ENCODE data around the gene MAN1C1.

MAN1C1 gene

GRCh38 chr1:25614501-25615171 lies 2.0 kb upstream of the MAN1C1 start:
- no peak for DNase-seq (ENCODE audit: low read depth, low spot score)
- H3K4me1 ChIP-seq (ENCODE audit: control insufficient read depth, insufficient read depth, low read length), result 0 out of 2 replicates have a peak, but pooled peaks cover 2% of the 10 kb centered on the region
- WGBS (ENCODE audit: insufficient coverage, insufficient read length), result no CpG with 5 or more reads among the region's 4 CpGs

GRCh38 chr1:25615172-25615541 lies 1.4 kb upstream of the MAN1C1 start:
- no peaks in the 10 kb centered on the region for H3K36me3 ChIP-seq (ENCODE audit: control insufficient read depth, insufficient read depth, low read length)
- no peak for DNase-seq (ENCODE audit: low read depth, low spot score)
- H3K27me3 ChIP-seq (ENCODE audit: control insufficient read depth, insufficient read depth, low read length), result peaks cover 8% of the 10 kb centered on the region; the same call in 1 of the 2 replicates
- H3K4me3 ChIP-seq (ENCODE audit: low read length), result no peak overlapping the region
- H3K27ac ChIP-seq (ENCODE audit: low read length), result no peak overlapping the region
- H3K4me1 ChIP-seq (ENCODE audit: control insufficient read depth, insufficient read depth, low read length), result 0 out of 2 replicates have a peak, but pooled peaks cover 2% of the 10 kb centered on the region
- WGBS (ENCODE audit: insufficient coverage, insufficient read length), result no CpG with 5 or more reads among the region's 7 CpGs
- H3K9me3 ChIP-seq (ENCODE audit: control insufficient read depth, insufficient read depth, low read length), result no peaks in the 10 kb centered on the region

More at GRCh38 chr1:25614501-25615171, 2.0 kb upstream of the MAN1C1 start:
- Histone ChIP-seq H3K27me3 (ENCODE audit: control insufficient read depth, insufficient read depth, low read length) (peaks cover 8% of the 10 kb centered on the region; the same call in 1 of the 2 replicates), H3K27ac (ENCODE audit: low read length) (no peak overlapping the region), H3K36me3 (ENCODE audit: control insufficient read depth, insufficient read depth, low read length) (no peaks in the 10 kb centered on the region), H3K9me3 (ENCODE audit: control insufficient read depth, insufficient read depth, low read length) (no peaks in the 10 kb centered on the region), H3K4me3 (ENCODE audit: low read length) (no peak overlapping the region)

- DNase-seq (ENCODE audit: low read depth, low spot score), result no peak
- H3K27me3 ChIP-seq (ENCODE audit: control insufficient read depth, insufficient read depth, low read length), result peaks cover 8% of the 10 kb centered on the region; the same call in 1 of the 2 replicates
- H3K36me3 ChIP-seq (ENCODE audit: control insufficient read depth, insufficient read depth, low read length), result no peaks in the 10 kb centered on the region
- no peaks in the 10 kb centered on the region for H3K9me3 ChIP-seq (ENCODE audit: control insufficient read depth, insufficient read depth, low read length)
- H3K4me1 ChIP-seq (ENCODE audit: control insufficient read depth, insufficient read depth, low read length), result 0 out of 2 replicates have a peak, but pooled peaks cover 2% of the 10 kb centered on the region
- WGBS (ENCODE audit: insufficient coverage, insufficient read length), result no CpG with 5 or more reads among the region's 12 CpGs
- no peak overlapping the region for H3K27ac ChIP-seq (ENCODE audit: low read length)
- H3K4me3 ChIP-seq (ENCODE audit: low read length), result peak overlapping the region; percentile 57; the same call in 1 of the 2 replicates
Measured at GRCh38 chr1:25615563-25616094, 962 bp upstream of the MAN1C1 start.

- Histone ChIP-seq H3K9me3 (ENCODE audit: control insufficient read depth, insufficient read depth, low read length) (no peaks in the 10 kb centered on the region), H3K27me3 (ENCODE audit: control insufficient read depth, insufficient read depth, low read length) (peaks cover 8% of the 10 kb centered on the region; the same call in 1 of the 2 replicates), H3K27ac (ENCODE audit: low read length) (no peak overlapping the region), H3K36me3 (ENCODE audit: control insufficient read depth, insufficient read depth, low read length) (no peaks in the 10 kb centered on the region), H3K4me1 (ENCODE audit: control insufficient read depth, insufficient read depth, low read length) (0 out of 2 replicates have a peak, but pooled peaks cover 2% of the 10 kb centered on the region), H3K4me3 (ENCODE audit: low read length) (peak overlapping the region; percentile 39; the same call in 1 of the 2 replicates)
- DNase-seq (ENCODE audit: low read depth, low spot score), result no peak
- WGBS (ENCODE audit: insufficient coverage, insufficient read length), result no CpG with 5 or more reads among the region's 94 CpGs
Measured at GRCh38 chr1:25616987-25617624, 515 bp downstream of the MAN1C1 start.

- Histone ChIP-seq H3K27ac (ENCODE audit: low read length) (no peak overlapping the region), H3K9me3 (ENCODE audit: control insufficient read depth, insufficient read depth, low read length) (no peaks in the 10 kb centered on the region), H3K4me3 (ENCODE audit: low read length) (peak overlapping the region; percentile 39; the same call in 1 of the 2 replicates), H3K4me1 (ENCODE audit: control insufficient read depth, insufficient read depth, low read length) (0 out of 2 replicates have a peak, but pooled peaks cover 2% of the 10 kb centered on the region), H3K36me3 (ENCODE audit: control insufficient read depth, insufficient read depth, low read length) (no peaks in the 10 kb centered on the region), H3K27me3 (ENCODE audit: control insufficient read depth, insufficient read depth, low read length) (peaks cover 8% of the 10 kb centered on the region; the same call in 1 of the 2 replicates)
- no CpG with 5 or more reads among the region's 66 CpGs for WGBS (ENCODE audit: insufficient coverage, insufficient read length)
- no peak for DNase-seq (ENCODE audit: low read depth, low spot score)
Measured at GRCh38 chr1:25617625-25618432, 1.2 kb downstream of the MAN1C1 start.

- Histone ChIP-seq H3K27me3 (ENCODE audit: control insufficient read depth, insufficient read depth, low read length) (peaks cover 8% of the 10 kb centered on the region; the same call in 1 of the 2 replicates), H3K4me1 (ENCODE audit: control insufficient read depth, insufficient read depth, low read length) (0 out of 2 replicates have a peak, but pooled peaks cover 2% of the 10 kb centered on the region), H3K27ac (ENCODE audit: low read length) (no peak overlapping the region), H3K9me3 (ENCODE audit: control insufficient read depth, insufficient read depth, low read length) (no peaks in the 10 kb centered on the region), H3K36me3 (ENCODE audit: control insufficient read depth, insufficient read depth, low read length) (no peaks in the 10 kb centered on the region), H3K4me3 (ENCODE audit: low read length) (no peak overlapping the region)
- DNase-seq (ENCODE audit: low read depth, low spot score), result no peak
- WGBS (ENCODE audit: insufficient coverage, insufficient read length), result no CpG with 5 or more reads among the region's 4 CpGs
Measured at GRCh38 chr1:25618433-25618808, 1.8 kb downstream of the MAN1C1 start.

GRCh38 chr1:25619101-25619890 lies 2.7 kb downstream of the MAN1C1 start:
- Histone ChIP-seq H3K27me3 (ENCODE audit: control insufficient read depth, insufficient read depth, low read length) (peaks cover 8% of the 10 kb centered on the region; the same call in 1 of the 2 replicates), H3K27ac (ENCODE audit: low read length) (no peak overlapping the region), H3K9me3 (ENCODE audit: control insufficient read depth, insufficient read depth, low read length) (no peaks in the 10 kb centered on the region), H3K36me3 (ENCODE audit: control insufficient read depth, insufficient read depth, low read length) (no peaks in the 10 kb centered on the region), H3K4me1 (ENCODE audit: control insufficient read depth, insufficient read depth, low read length) (0 out of 2 replicates have a peak, but pooled peaks cover 2% of the 10 kb centered on the region), H3K4me3 (ENCODE audit: low read length) (no peak overlapping the region)
- WGBS (ENCODE audit: insufficient coverage, insufficient read length), result no CpG with 5 or more reads among the region's 11 CpGs
- peak; percentile 41 for DNase-seq (ENCODE audit: low read depth, low spot score)

- H3K27ac ChIP-seq (ENCODE audit: low read length), result no peak overlapping the region
- H3K4me1 ChIP-seq (ENCODE audit: control insufficient read depth, insufficient read depth, low read length), result 0 out of 2 replicates have a peak, but pooled peaks cover 2% of the 10 kb centered on the region
- no peak overlapping the region for H3K4me3 ChIP-seq (ENCODE audit: low read length)
- no peaks in the 10 kb centered on the region for H3K36me3 ChIP-seq (ENCODE audit: control insufficient read depth, insufficient read depth, low read length)
- H3K9me3 ChIP-seq (ENCODE audit: control insufficient read depth, insufficient read depth, low read length), result no peaks in the 10 kb centered on the region
- peaks cover 8% of the 10 kb centered on the region; the same call in 1 of the 2 replicates for H3K27me3 ChIP-seq (ENCODE audit: control insufficient read depth, insufficient read depth, low read length)
- WGBS (ENCODE audit: insufficient coverage, insufficient read length), result no CpG with 5 or more reads among the region's 4 CpGs
- DNase-seq (ENCODE audit: low read depth, low spot score), result no peak
Measured at GRCh38 chr1:25620211-25620610, 3.6 kb downstream of the MAN1C1 start.

- WGBS (ENCODE audit: insufficient coverage, insufficient read length), result no CpG with 5 or more reads among the region's 4 CpGs
- Histone ChIP-seq H3K4me1 (ENCODE audit: control insufficient read depth, insufficient read depth, low read length) (0 out of 2 replicates have a peak, but pooled peaks cover 2% of the 10 kb centered on the region), H3K4me3 (ENCODE audit: low read length) (no peak overlapping the region), H3K27me3 (ENCODE audit: control insufficient read depth, insufficient read depth, low read length) (peaks cover 8% of the 10 kb centered on the region; the same call in 1 of the 2 replicates), H3K36me3 (ENCODE audit: control insufficient read depth, insufficient read depth, low read length) (no peaks in the 10 kb centered on the region), H3K9me3 (ENCODE audit: control insufficient read depth, insufficient read depth, low read length) (no peaks in the 10 kb centered on the region), H3K27ac (ENCODE audit: low read length) (no peak overlapping the region)
- DNase-seq (ENCODE audit: low read depth, low spot score), result no peak
Measured at GRCh38 chr1:25620701-25621350, 4.2 kb downstream of the MAN1C1 start.
